Right renal pelvis (tissue), 4 donors: ENCODE data around the gene MAMDC2. TPM values are rescaled to one million over a fixed set of nuclear protein-coding genes. Genes with fewer than 3 reads are reported as not detected.

Source experiments
- DNase-seq, 4 donors: peaks; one replicate each; pipeline ENCODE4 v3.0.0-alpha.2; 2013; ENCODE audit warnings: low read depth in 4 of 4, low spot score in 3 of 4, missing footprints in 1 of 4
- polyA plus RNA-seq, 4 donors: library from polyadenylated mRNA; unstranded; fragments of 120-200 nt; gene quantifications; one replicate each; pipeline ENCODE4 v1.2.1, GENCODE V29; 2013; ENCODE audit not compliant: insufficient read length in 4 of 4

Gene MAMDC2
- polyA plus RNA-seq, 4 donors, result 6.6 to 8.0 (median 7.4) TPM

- no peak for DNase-seq
These were observed 87.6 kb downstream of the MAMDC2 start for GRCh38 chr9:70131296-70131695.

- DNase-seq, result no peak
These were observed 89.9 kb downstream of the MAMDC2 start for GRCh38 chr9:70133253-70134208.

GRCh38 chr9:70134360-70134759, 90.7 kb downstream of the MAMDC2 start:
- no peak for DNase-seq

- DNase-seq, result no peak
These were observed 91.5 kb downstream of the MAMDC2 start for GRCh38 chr9:70135176-70135575.

GRCh38 chr9:70136632-70137031, 93.0 kb downstream of the MAMDC2 start:
- no peak for DNase-seq

- DNase-seq, result no peak
These were observed 93.9 kb downstream of the MAMDC2 start for GRCh38 chr9:70137577-70137976.

GRCh38 chr9:70142101-70142500, 98.5 kb downstream of the MAMDC2 start:
- no peak for DNase-seq

GRCh38 chr9:70143394-70144130, 99.9 kb downstream of the MAMDC2 start:
- DNase-seq, result no peak

- no peak for DNase-seq
These were observed 100.5 kb downstream of the MAMDC2 start for GRCh38 chr9:70144131-70144503.

GRCh38 chr9:70145981-70146380, 102.3 kb downstream of the MAMDC2 start:
- no peak for DNase-seq

GRCh38 chr9:70147196-70147595, 103.5 kb downstream of the MAMDC2 start:
- DNase-seq, result no peak

GRCh38 chr9:70147651-70148050, 104.0 kb downstream of the MAMDC2 start:
- no peak for DNase-seq

GRCh38 chr9:70152350-70152749, 108.7 kb downstream of the MAMDC2 start:
- no peak for DNase-seq

GRCh38 chr9:70156729-70157128, 113.1 kb downstream of the MAMDC2 start:
- DNase-seq, result no peak

GRCh38 chr9:70159630-70160029, 116.0 kb downstream of the MAMDC2 start:
- DNase-seq, result no peak

GRCh38 chr9:70160686-70161600, 117.3 kb downstream of the MAMDC2 start:
- no peak for DNase-seq

- no peak for DNase-seq
These were observed 121.5 kb downstream of the MAMDC2 start for GRCh38 chr9:70165006-70165602.

GRCh38 chr9:70168521-70168920, 124.9 kb downstream of the MAMDC2 start:
- DNase-seq, result no peak

GRCh38 chr9:70169222-70169621, 125.6 kb downstream of the MAMDC2 start:
- DNase-seq, result no peak

- DNase-seq, result no peak
These were observed 126.6 kb downstream of the MAMDC2 start for GRCh38 chr9:70170151-70170790.
